AG04450 (cell line): ENCODE results near the gene CNIH2. TPM values are rescaled to one million over a fixed set of nuclear protein-coding genes. Genes with fewer than 3 reads are reported as not detected.

Source experiments
- CTCF ChIA-PET: fragments of 300-600, 350-600 bp; formaldehyde crosslinking; extraction: SDS; loops from one replicate; lab custom pipeline; 2022; ENCODE audit warnings: antibody characterized with exemption, inconsistent platforms; lab: Charles Lee
- POLR2A ChIA-PET: fragments of 350-600 bp; formaldehyde crosslinking; extraction: SDS; loops from one replicate; lab custom pipeline; 2021; ENCODE audit warnings: antibody characterized with exemption, inconsistent platforms; lab: Yijun Ruan, JAX
- DNase-seq: peaks from one replicate; pipeline ENCODE4 v3.0.0-alpha.2; 2011; ENCODE audit warnings: low read depth, low spot score
- H3K27ac ChIP-seq: one replicate; pipeline ENCODE4 v1.5.1; 2012; ENCODE audit warnings: low read depth, low read length, control low read depth
- H3K27me3 ChIP-seq: one replicate; pipeline ENCODE4 v1.6.0; 2012; ENCODE audit warnings: low read length; ENCODE audit not compliant: control insufficient read depth, insufficient read depth
- H3K4me3 ChIP-seq: 2 replicates; pipeline ENCODE4 v1.5.1; 2011; ENCODE audit warnings: mild to moderate bottlenecking, low read depth, low read length, control low read depth
- H3K9me3 ChIP-seq: 2 replicates; pipeline ENCODE4 v1.5.1; 2012; ENCODE audit warnings: low read length; ENCODE audit not compliant: control insufficient read depth, insufficient read depth
- CTCF ChIP-seq: IDR thresholded peaks from 2 replicates; pipeline ENCODE4 v1.5.1; 2011; ENCODE audit warnings: low read depth, low read length, control low read depth, inconsistent platforms
- polyA plus RNA-seq: library from polyadenylated mRNA; depleted of rRNA; stranded (reverse); fragments of >200 nt; gene quantifications from 2 replicates; pipeline ENCODE4 v1.2.3, GENCODE V29; 2011

CNIH2 gene
- polyA plus RNA-seq, 1 experiment, result 2.8 TPM

DNA sequence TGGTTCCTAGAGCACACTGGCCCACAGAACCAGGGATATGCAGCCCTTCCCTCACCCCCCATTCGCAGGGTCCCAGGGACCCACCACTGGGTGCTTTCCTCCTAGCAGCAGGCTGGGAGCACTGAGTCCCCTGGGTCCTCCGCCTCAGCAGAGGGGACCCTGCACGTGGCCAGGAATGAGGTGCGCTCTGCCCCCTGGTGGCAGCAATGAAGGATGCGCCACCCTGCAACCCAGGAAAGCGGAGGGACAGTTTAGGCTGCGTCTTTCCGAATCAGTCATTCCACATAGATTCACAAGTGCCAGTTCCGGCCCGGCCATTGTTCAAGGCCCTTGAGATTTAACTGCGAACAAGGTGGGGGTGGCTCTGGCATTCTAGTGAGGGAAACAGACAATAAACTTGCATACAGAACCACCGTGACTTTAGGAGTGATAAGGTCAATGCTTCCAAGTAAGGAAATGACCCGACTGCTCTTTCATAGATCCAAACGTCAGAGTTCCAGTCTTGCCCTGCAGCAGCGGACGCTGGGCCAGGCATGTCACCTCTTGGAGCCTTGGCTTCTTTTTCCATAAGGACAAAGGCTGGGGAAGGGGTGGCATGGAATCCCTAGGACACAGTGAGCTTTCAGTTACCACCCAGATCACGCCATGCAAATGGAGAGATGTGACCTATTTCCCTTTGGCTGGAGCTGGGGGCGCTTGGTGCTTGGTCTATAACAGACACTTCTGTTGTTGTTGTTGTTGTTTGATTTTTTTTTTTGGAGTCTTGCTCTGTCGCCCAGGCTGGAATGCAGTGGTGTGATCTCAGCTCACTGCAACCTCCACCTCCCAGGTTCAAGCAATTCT is 50.5 kb downstream of the CNIH2 start:
- Histone ChIP-seq H3K27ac (peak overlapping the region; percentile 89), H3K9me3 (no peaks in the 10 kb centered on the region), H3K4me3 (no peak overlapping the region), H3K27me3 (no peaks in the 10 kb centered on the region)
- no peak for DNase-seq
- CTCF ChIA-PET, result interaction anchor here (0.7 to 6.0 kb wide), 6 partner anchors 11 to 635 kb away, joined by 3 to 62 read pairs (median 4); no protein-coding TSS in a partner anchor
- POLR2A ChIA-PET, result interaction anchor here (0.8 to 1.4 kb wide), 2 partner anchors 12 to 16 kb away, joined by 10 to 18 read pairs; partner anchors contain the start of gene CD248
- TF ChIP-seq CTCF, result peak; percentile 94

DNA sequence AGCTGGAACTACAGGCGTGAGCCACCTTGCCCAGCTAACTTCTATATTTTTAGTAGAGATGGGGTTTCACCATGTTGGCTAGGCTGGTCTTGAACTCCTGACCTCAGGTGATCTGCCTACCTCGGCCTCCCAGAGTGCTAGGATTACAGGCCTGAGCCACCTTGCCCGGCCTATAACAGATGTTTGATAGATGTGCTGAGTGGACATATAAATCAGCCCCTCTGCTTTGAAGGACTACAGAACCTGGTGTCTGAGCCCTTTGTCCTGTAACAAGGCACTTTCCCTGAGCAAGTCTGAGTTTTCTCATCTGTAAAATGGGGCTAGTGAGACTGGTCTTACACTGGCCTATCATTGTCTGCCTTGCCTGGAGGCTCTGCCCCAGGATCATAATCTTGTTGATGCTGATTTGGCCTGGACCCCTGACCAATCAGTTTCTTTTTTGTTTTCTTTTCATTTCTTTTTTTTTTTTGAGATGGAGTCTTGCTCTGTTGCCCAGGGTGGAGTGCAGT is 51.2 kb downstream of the CNIH2 start:
- POLR2A ChIA-PET, result interaction anchor here (0.8 to 2.6 kb wide), 3 partner anchors 12 to 17 kb away, joined by 10 to 18 read pairs (median 11); partner anchors contain the start of gene CD248
- CTCF ChIA-PET, result interaction anchor here (0.7 to 6.0 kb wide), 6 partner anchors 11 to 635 kb away, joined by 3 to 62 read pairs (median 4); no protein-coding TSS in a partner anchor
- no peak overlapping the region for H3K27ac ChIP-seq

GRCh38 chr11:66330931-66331330 is 53.0 kb downstream of the CNIH2 start:
- POLR2A ChIA-PET, result interaction anchor here (2.2 to 2.6 kb wide), 2 partner anchors 14 to 18 kb away, joined by 11 to 12 read pairs; partner anchors contain the start of gene CD248
- no peak for TF ChIP-seq CTCF
- Histone ChIP-seq H3K9me3 (peaks cover 3% of the 10 kb centered on the region; the same call in 1 of the 2 replicates), H3K27ac (no peak overlapping the region), H3K4me3 (no peak overlapping the region), H3K27me3 (no peaks in the 10 kb centered on the region)
- CTCF ChIA-PET, result interaction anchor here (6.0 kb wide), 1 partner anchor 18 kb away, joined by 62 read pairs; no protein-coding TSS in a partner anchor
- no peak for DNase-seq

More for the DNA sequence above, 51.2 kb downstream of the CNIH2 start:
- no peaks in the 10 kb centered on the region for H3K9me3 ChIP-seq
- DNase-seq, result no peak
- H3K27me3 ChIP-seq, result no peaks in the 10 kb centered on the region
- no peak overlapping the region for H3K4me3 ChIP-seq
- no peak for TF ChIP-seq CTCF

GRCh38 chr11:66331542-66332370 is 53.8 kb downstream of the CNIH2 start:
- H3K27me3 ChIP-seq, result no peaks in the 10 kb centered on the region
- no peak overlapping the region for H3K27ac ChIP-seq
- POLR2A ChIA-PET, result interaction anchor here (2.2 to 2.6 kb wide), 2 partner anchors 15 to 19 kb away, joined by 11 to 12 read pairs; partner anchors contain the start of gene CD248
- DNase-seq, result no peak
- peaks cover 3% of the 10 kb centered on the region; the same call in 1 of the 2 replicates for H3K9me3 ChIP-seq
- H3K4me3 ChIP-seq, result no peak overlapping the region
- CTCF ChIA-PET, result interaction anchor here (6.0 kb wide), 1 partner anchor 19 kb away, joined by 62 read pairs; no protein-coding TSS in a partner anchor
- no peak for TF ChIP-seq CTCF
